Osteocyte (in vitro differentiated cells): Measurements from ENCODE around the gene SF3B3. TPM values are rescaled to one million over a fixed set of nuclear protein-coding genes. Genes with fewer than 3 reads are reported as not detected.

Experiments
- DNase-seq: peaks from one replicate; pipeline ENCODE4 v3.0.0; 2021; ENCODE audit warnings: mixed read lengths; ENCODE audit not compliant: unreplicated experiment; ENCODE audit errors: extremely low spot score
- H3K27ac Mint-ChIP-seq: one replicate; pipeline ENCODE4 v1.8.0; 2021; ENCODE audit warnings: mild to moderate bottlenecking, mixed read lengths; ENCODE audit not compliant: unreplicated experiment
- H3K27me3 Mint-ChIP-seq: one replicate; pipeline ENCODE4 v1.8.0; 2021; ENCODE audit warnings: mixed read lengths; ENCODE audit not compliant: unreplicated experiment
- H3K36me3 Mint-ChIP-seq: one replicate; pipeline ENCODE4 v1.8.0; 2021; ENCODE audit warnings: mixed read lengths; ENCODE audit not compliant: unreplicated experiment
- H3K4me1 Mint-ChIP-seq: one replicate; pipeline ENCODE4 v1.8.0; 2021; ENCODE audit warnings: mixed read lengths; ENCODE audit not compliant: unreplicated experiment
- H3K4me3 Mint-ChIP-seq: one replicate; pipeline ENCODE4 v1.8.0; 2021; ENCODE audit warnings: mild to moderate bottlenecking, moderate library complexity, mixed read lengths; ENCODE audit not compliant: unreplicated experiment
- H3K9me3 Mint-ChIP-seq: one replicate; pipeline ENCODE4 v1.8.0; 2021; ENCODE audit warnings: mixed read lengths; ENCODE audit not compliant: unreplicated experiment
- CTCF ChIP-seq: fragments of 200-600 bp; sonication (generic); IDR thresholded peaks from 2 replicates; pipeline ENCODE4 v1.5.0; 2021; ENCODE audit warnings: antibody characterized with exemption, mild to moderate bottlenecking, moderate library complexity
- total RNA-seq: library from RNA; stranded (reverse); gene quantifications from 2 replicates; pipeline ENCODE4 v1.2.1, GENCODE V29; 2021

SF3B3 gene
- total RNA-seq, 1 donor from 2014 or later = 307 TPM

- no peak overlapping the region for H3K4me3 Mint-ChIP-seq
- H3K27ac Mint-ChIP-seq = peak overlapping the region; percentile 11
- no peaks in the 10 kb centered on the region for H3K36me3 Mint-ChIP-seq
- no peaks in the 10 kb centered on the region for H3K27me3 Mint-ChIP-seq
- TF ChIP-seq CTCF = no peak
- no peak for DNase-seq
- no peaks in the 10 kb centered on the region for H3K9me3 Mint-ChIP-seq
- peaks cover 28% of the 10 kb centered on the region for H3K4me1 Mint-ChIP-seq
Observed at GRCh38 chr16:70594569-70594968, 71.0 kb downstream of the SF3B3 start.

- no peak overlapping the region for H3K27ac Mint-ChIP-seq
- H3K4me1 Mint-ChIP-seq = peaks cover 6% of the 10 kb centered on the region
- DNase-seq = no peak
- H3K27me3 Mint-ChIP-seq = peaks cover 3% of the 10 kb centered on the region
- H3K9me3 Mint-ChIP-seq = no peaks in the 10 kb centered on the region
- no peak for TF ChIP-seq CTCF
- peaks cover 3% of the 10 kb centered on the region for H3K36me3 Mint-ChIP-seq
- no peak overlapping the region for H3K4me3 Mint-ChIP-seq
Observed at GRCh38 chr16:70597135-70597835, 73.7 kb downstream of the SF3B3 start.

- DNase-seq = no peak
- H3K27me3 Mint-ChIP-seq = peaks cover 3% of the 10 kb centered on the region
- TF ChIP-seq CTCF = no peak
- H3K36me3 Mint-ChIP-seq = peaks cover 3% of the 10 kb centered on the region
- H3K4me1 Mint-ChIP-seq = peaks cover 9% of the 10 kb centered on the region
- H3K9me3 Mint-ChIP-seq = no peaks in the 10 kb centered on the region
- H3K4me3 Mint-ChIP-seq = no peak overlapping the region
- no peak overlapping the region for H3K27ac Mint-ChIP-seq
Observed at GRCh38 chr16:70598937-70599503, 75.4 kb downstream of the SF3B3 start.

GRCh38 chr16:70600730-70601129 lies 77.1 kb downstream of the SF3B3 start:
- no peak overlapping the region for H3K4me3 Mint-ChIP-seq

More at GRCh38 chr16:70600730-70601129, 77.1 kb downstream of the SF3B3 start:
- no peaks in the 10 kb centered on the region for H3K9me3 Mint-ChIP-seq
- H3K27me3 Mint-ChIP-seq = peaks cover 3% of the 10 kb centered on the region
- H3K27ac Mint-ChIP-seq = no peak overlapping the region
- H3K4me1 Mint-ChIP-seq = peaks cover 5% of the 10 kb centered on the region
- no peak for DNase-seq
- no peak for TF ChIP-seq CTCF
- peaks cover 3% of the 10 kb centered on the region for H3K36me3 Mint-ChIP-seq
